ENCODE measurements around the gene CALCOCO1.
"Not testable (repeated sequence)": the region's sequence is repeated elsewhere in the genome, so short reads cannot be mapped to it uniquely, and the experiment has no call there.

Gene CALCOCO1

DNA sequence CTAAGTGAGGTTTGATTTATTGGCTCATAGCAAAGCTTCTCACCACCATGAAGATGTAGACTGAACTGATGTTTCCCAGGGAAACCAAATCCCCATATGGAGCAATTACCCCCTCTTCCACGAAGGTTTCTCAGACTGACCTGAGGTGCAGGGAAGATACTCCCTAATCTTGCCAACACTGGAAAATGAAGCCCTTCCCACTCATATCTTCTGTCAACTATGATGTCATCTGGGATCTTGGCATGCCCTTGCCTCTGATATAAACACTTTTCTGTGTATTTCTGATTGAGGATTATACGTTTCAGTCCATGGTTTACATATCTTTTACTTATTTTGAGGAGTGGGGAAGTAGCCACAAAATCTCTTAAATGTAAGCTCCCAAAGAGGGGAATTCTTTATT, 38.6 kb upstream of the CALCOCO1 start:
- H3K4me3 ChIP-seq (ENCODE audit: insufficient read depth, low read length, poor library complexity, severe bottlenecking), result no peak overlapping the region
- no peaks in the 10 kb centered on the region for H3K36me3 ChIP-seq (ENCODE audit: low read length)
- no peaks in the 10 kb centered on the region for H3K9me2 ChIP-seq (replicated peaks; ENCODE audit: insufficient read depth, low read length)
- H3K27ac ChIP-seq (ENCODE audit: low read depth, low read length), result no peak overlapping the region
- no peak overlapping the region for H3K4me2 ChIP-seq (ENCODE audit: low read depth, low read length, poor library complexity, severe bottlenecking)
- no peaks in the 10 kb centered on the region for H3F3A ChIP-seq (ENCODE audit: insufficient read depth)
- no peak for TF ChIP-seq EZH2phosphoT487 (conservative IDR thresholded peaks at IDR 0.05; ENCODE audit: low read length)
- TF ChIP-seq, protein P1, sequence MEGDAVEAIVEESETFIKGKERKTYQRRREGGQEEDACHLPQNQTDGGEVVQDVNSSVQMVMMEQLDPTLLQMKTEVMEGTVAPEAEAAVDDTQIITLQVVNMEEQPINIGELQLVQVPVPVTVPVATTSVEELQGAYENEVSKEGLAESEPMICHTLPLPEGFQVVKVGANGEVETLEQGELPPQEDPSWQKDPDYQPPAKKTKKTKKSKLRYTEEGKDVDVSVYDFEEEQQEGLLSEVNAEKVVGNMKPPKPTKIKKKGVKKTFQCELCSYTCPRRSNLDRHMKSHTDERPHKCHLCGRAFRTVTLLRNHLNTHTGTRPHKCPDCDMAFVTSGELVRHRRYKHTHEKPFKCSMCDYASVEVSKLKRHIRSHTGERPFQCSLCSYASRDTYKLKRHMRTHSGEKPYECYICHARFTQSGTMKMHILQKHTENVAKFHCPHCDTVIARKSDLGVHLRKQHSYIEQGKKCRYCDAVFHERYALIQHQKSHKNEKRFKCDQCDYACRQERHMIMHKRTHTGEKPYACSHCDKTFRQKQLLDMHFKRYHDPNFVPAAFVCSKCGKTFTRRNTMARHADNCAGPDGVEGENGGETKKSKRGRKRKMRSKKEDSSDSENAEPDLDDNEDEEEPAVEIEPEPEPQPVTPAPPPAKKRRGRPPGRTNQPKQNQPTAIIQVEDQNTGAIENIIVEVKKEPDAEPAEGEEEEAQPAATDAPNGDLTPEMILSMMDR (IDR thresholded peaks at IDR 0.05; ENCODE audit: insufficient read depth, low read length, poor library complexity, severe bottlenecking), result no peak
- no peaks in the 10 kb centered on the region for H3K9me3 ChIP-seq (ENCODE audit: insufficient read depth, low read length)
- no peaks in the 10 kb centered on the region for H4K20me1 ChIP-seq (ENCODE audit: low read depth, low read length)
- H2AFZ ChIP-seq (ENCODE audit: low read depth, low read length, severe bottlenecking), result no peak overlapping the region
- no peak overlapping the region for H3K9ac ChIP-seq (ENCODE audit: low read length)
- no peaks in the 10 kb centered on the region for H3K79me2 ChIP-seq (ENCODE audit: insufficient read depth, low read length)
- no peaks in the 10 kb centered on the region for H3K27me3 ChIP-seq (ENCODE audit: low read length)

DNA sequence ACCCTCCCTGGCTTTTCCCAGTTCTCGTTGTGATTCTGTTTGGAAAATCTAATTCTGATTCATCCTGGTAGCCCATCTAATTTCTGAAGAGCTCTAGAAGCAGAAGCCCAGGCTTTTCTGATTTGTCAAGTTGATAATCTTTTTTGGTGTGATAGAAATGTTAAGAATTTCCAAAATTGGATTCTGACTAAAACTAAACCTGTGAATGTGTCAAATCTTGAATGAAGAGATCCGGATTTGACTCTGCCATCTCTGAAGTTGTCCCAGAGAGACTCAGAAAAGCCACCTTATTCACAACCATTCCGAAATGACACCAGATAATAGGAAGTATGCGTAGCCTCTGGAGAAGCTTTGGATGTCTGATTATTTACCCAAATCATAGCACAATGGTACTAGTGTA, 37.4 kb upstream of the CALCOCO1 start:
- no peak overlapping the region for H3K9ac ChIP-seq (ENCODE audit: low read length)
- H3K9me3 ChIP-seq (ENCODE audit: insufficient read depth, low read length), result no peaks in the 10 kb centered on the region
- no peaks in the 10 kb centered on the region for H3K9me2 ChIP-seq (replicated peaks; ENCODE audit: insufficient read depth, low read length)
- H4K20me1 ChIP-seq (ENCODE audit: low read depth, low read length), result no peaks in the 10 kb centered on the region
- H3K27me3 ChIP-seq (ENCODE audit: low read length), result no peaks in the 10 kb centered on the region
- H3K4me2 ChIP-seq (ENCODE audit: low read depth, low read length, poor library complexity, severe bottlenecking), result no peak overlapping the region
- H3F3A ChIP-seq (ENCODE audit: insufficient read depth), result no peaks in the 10 kb centered on the region
- TF ChIP-seq, protein P1 (IDR thresholded peaks at IDR 0.05; ENCODE audit: insufficient read depth, low read length, poor library complexity, severe bottlenecking), result no peak
- no peak for TF ChIP-seq EZH2phosphoT487 (conservative IDR thresholded peaks at IDR 0.05; ENCODE audit: low read length)
- H3K4me3 ChIP-seq (ENCODE audit: insufficient read depth, low read length, poor library complexity, severe bottlenecking), result no peak overlapping the region
- no peak overlapping the region for H2AFZ ChIP-seq (ENCODE audit: low read depth, low read length, severe bottlenecking)
- H3K27ac ChIP-seq (ENCODE audit: low read depth, low read length), result no peak overlapping the region
- H3K79me2 ChIP-seq (ENCODE audit: insufficient read depth, low read length), result no peaks in the 10 kb centered on the region
- no peaks in the 10 kb centered on the region for H3K36me3 ChIP-seq (ENCODE audit: low read length)

DNA sequence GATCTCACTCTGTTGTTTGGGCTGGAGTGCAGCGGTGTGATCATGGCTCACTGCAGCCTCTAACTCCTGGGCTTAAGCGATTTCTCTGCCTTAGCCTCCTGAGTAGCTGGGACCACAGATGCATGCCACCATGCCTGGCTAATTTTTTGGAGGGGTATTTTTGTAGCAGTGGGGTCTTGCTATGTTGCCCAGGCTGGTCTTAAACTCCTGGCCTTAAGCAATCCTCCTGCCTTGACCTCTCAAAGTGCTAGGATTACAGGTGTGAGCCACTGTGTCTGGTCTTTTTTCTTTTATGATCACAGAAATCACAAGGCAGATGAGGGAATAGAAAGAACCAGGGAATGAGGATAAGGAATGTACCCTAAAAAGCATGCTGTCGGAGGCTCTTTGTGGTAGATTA, 35.5 kb upstream of the CALCOCO1 start:
- H3K9me3 ChIP-seq (ENCODE audit: insufficient read depth, low read length); H2AFZ ChIP-seq (ENCODE audit: low read depth, low read length, severe bottlenecking); H3K4me2 ChIP-seq (ENCODE audit: low read depth, low read length, poor library complexity, severe bottlenecking); H3K9ac ChIP-seq (ENCODE audit: low read length); H3K27ac ChIP-seq (ENCODE audit: low read depth, low read length); H3K79me2 ChIP-seq (ENCODE audit: insufficient read depth, low read length); H3K9me2 ChIP-seq (replicated peaks; ENCODE audit: insufficient read depth, low read length); H3F3A ChIP-seq (ENCODE audit: insufficient read depth); H4K20me1 ChIP-seq (ENCODE audit: low read depth, low read length); H3K4me3 ChIP-seq (ENCODE audit: insufficient read depth, low read length, poor library complexity, severe bottlenecking); H3K27me3 ChIP-seq (ENCODE audit: low read length); H3K36me3 ChIP-seq (ENCODE audit: low read length): not testable (repeated sequence)

DNA sequence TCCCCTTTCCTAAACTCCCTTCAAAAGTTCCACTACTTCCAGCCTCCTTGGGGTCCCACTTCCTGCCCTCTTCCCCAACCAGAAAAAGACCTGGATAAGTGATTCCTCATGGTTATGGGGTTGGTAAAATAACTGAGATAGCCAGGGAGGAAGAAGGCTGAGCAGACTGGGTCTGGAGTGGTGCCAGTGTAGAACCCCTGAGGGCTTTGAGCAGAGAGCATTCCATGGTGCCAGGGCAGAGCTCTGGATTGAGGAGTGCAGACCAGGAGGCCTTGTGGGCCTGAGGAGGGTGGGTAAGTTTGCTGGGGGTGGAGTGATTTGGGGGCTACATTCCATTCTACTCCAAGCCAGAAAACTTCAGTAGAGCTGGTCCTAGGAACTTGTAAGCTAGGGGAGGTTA, 34.1 kb upstream of the CALCOCO1 start:
- TF ChIP-seq EZH2phosphoT487 (conservative IDR thresholded peaks at IDR 0.05; ENCODE audit: low read length), result no peak
- TF ChIP-seq, protein P1 (IDR thresholded peaks at IDR 0.05; ENCODE audit: insufficient read depth, low read length, poor library complexity, severe bottlenecking), result no peak
- Histone ChIP-seq H3K79me2 (ENCODE audit: insufficient read depth, low read length) (no peaks in the 10 kb centered on the region), H2AFZ (ENCODE audit: low read depth, low read length, severe bottlenecking) (no peak overlapping the region), H3K9ac (ENCODE audit: low read length) (no peak overlapping the region), H3K36me3 (ENCODE audit: low read length) (no peaks in the 10 kb centered on the region), H3K9me3 (ENCODE audit: insufficient read depth, low read length) (no peaks in the 10 kb centered on the region), H3K9me2 (replicated peaks; ENCODE audit: insufficient read depth, low read length) (no peaks in the 10 kb centered on the region), H3K27ac (ENCODE audit: low read depth, low read length) (no peak overlapping the region), H3K27me3 (ENCODE audit: low read length) (no peaks in the 10 kb centered on the region), H4K20me1 (ENCODE audit: low read depth, low read length) (no peaks in the 10 kb centered on the region), H3F3A (ENCODE audit: insufficient read depth) (no peaks in the 10 kb centered on the region), H3K4me3 (ENCODE audit: insufficient read depth, low read length, poor library complexity, severe bottlenecking) (no peak overlapping the region), H3K4me2 (ENCODE audit: low read depth, low read length, poor library complexity, severe bottlenecking) (no peak overlapping the region)
